IMR-90 (cell line): ENCODE results near the gene SLC2A14. TPM values are rescaled to one million over a fixed set of nuclear protein-coding genes. Genes with fewer than 3 reads are reported as not detected.

Experiments
- ATAC-seq: fragments of 200-7000 bp; cut with Tn5 transposase; 2 replicates; pipeline ENCODE4 v1.9.1; 2020; ENCODE audit warnings: low read depth, mild to moderate bottlenecking, moderate library complexity
- BruUV-seq: library from RNA; stranded (reverse); fragments of 400-500 nt; replicated peaks from 2 replicates; lab custom pipeline; 2021; lab: Mats Ljungman, UMichigan
- CTCF ChIA-PET: fragments of 300-600 bp; formaldehyde crosslinking; extraction: SDS; loops from one replicate; lab custom pipeline; 2021; ENCODE audit warnings: antibody characterized with exemption; lab: Yijun Ruan, JAX
- POLR2A ChIA-PET: fragments of 300-600 bp; sonication (Branson Sonifier 250); formaldehyde crosslinking; loops from one replicate; lab custom pipeline; 2022; ENCODE audit warnings: antibody characterized with exemption; ENCODE audit not compliant: unreplicated experiment; lab: Charles Lee
- DNase-seq: peaks from one replicate; pipeline ENCODE4 v3.0.0; 2013
- H2AFZ ChIP-seq: replicated peaks from 2 replicates; pipeline ENCODE3; 2013; ENCODE audit warnings: low read length, mild to moderate bottlenecking; ENCODE audit not compliant: poor library complexity
- H2AK5ac ChIP-seq: 2 replicates; pipeline ENCODE4 v1.6.1; 2013; ENCODE audit warnings: low read depth, low read length, inconsistent platforms
- H2AK9ac ChIP-seq: replicated peaks from 2 replicates; pipeline ENCODE3; 2013; ENCODE audit warnings: mild to moderate bottlenecking, low read depth, low read length, moderate library complexity; ENCODE audit not compliant: poor library complexity
- H2BK120ac ChIP-seq: 2 replicates; pipeline ENCODE4 v1.6.1; 2013; ENCODE audit warnings: low read depth, low read length, inconsistent platforms
- H2BK15ac ChIP-seq: 3 replicates; pipeline ENCODE4 v1.6.1; 2013; ENCODE audit warnings: low read depth, low read length, inconsistent platforms
- H2BK20ac ChIP-seq: 2 replicates; pipeline ENCODE4 v1.6.1; 2013; ENCODE audit warnings: low read depth, mild to moderate bottlenecking, inconsistent platforms, low read length, moderate library complexity
- H2BK5ac ChIP-seq: 2 replicates; pipeline ENCODE4 v1.6.1; 2013; ENCODE audit warnings: mild to moderate bottlenecking, low read depth, low read length, inconsistent platforms; ENCODE audit not compliant: poor library complexity, severe bottlenecking
- H3K14ac ChIP-seq: replicated peaks from 2 replicates; pipeline ENCODE4 v1.6.1; 2013; ENCODE audit warnings: low read depth, low read length, inconsistent platforms
- H3K18ac ChIP-seq: 2 replicates; pipeline ENCODE4 v1.6.1; 2013; ENCODE audit warnings: low read depth, low read length, control low read depth
- H3K23ac ChIP-seq: 2 replicates; pipeline ENCODE4 v1.6.1; 2013; ENCODE audit warnings: low read depth, low read length, inconsistent platforms
- H3K27ac ChIP-seq: 2 replicates; pipeline ENCODE4 v1.5.1; 2013; ENCODE audit warnings: mild to moderate bottlenecking, control low read depth, low read length; ENCODE audit not compliant: insufficient read depth
- H3K27me3 ChIP-seq: 2 replicates; pipeline ENCODE4 v1.6.1; 2013; ENCODE audit warnings: low read length; ENCODE audit not compliant: control insufficient read depth, insufficient read depth
- H3K36me3 ChIP-seq: 2 replicates; pipeline ENCODE4 v1.6.1; 2013; ENCODE audit warnings: low read length, mixed read lengths; ENCODE audit not compliant: control insufficient read depth, insufficient read depth
- H3K4ac ChIP-seq: 2 replicates; pipeline ENCODE4 v1.6.1; 2013; ENCODE audit warnings: low read depth, low read length, inconsistent platforms
- H3K4me1 ChIP-seq: 2 replicates; pipeline ENCODE4 v1.6.1; 2013; ENCODE audit warnings: low read length, mixed read lengths; ENCODE audit not compliant: control insufficient read depth, insufficient read depth
- H3K4me2 ChIP-seq: 2 replicates; pipeline ENCODE4 v1.6.1; 2013; ENCODE audit warnings: low read depth, mild to moderate bottlenecking, control low read depth, low read length, moderate library complexity
- H3K4me3 ChIP-seq: 2 replicates; pipeline ENCODE4 v1.5.1; 2013; ENCODE audit warnings: low read depth, mild to moderate bottlenecking, control low read depth, low read length, moderate library complexity; ENCODE audit not compliant: insufficient read depth
- H3K56ac ChIP-seq: 2 replicates; pipeline ENCODE4 v1.6.1; 2013; ENCODE audit warnings: low read length, inconsistent platforms; ENCODE audit not compliant: insufficient read depth; ENCODE audit errors: extremely low read depth
- H3K79me1 ChIP-seq, 2 experiments: 2 replicates each; pipeline ENCODE4 v1.6.1; 2013; ENCODE audit warnings: low read length in 2 of 2, inconsistent platforms in 1 of 2, low read depth in 1 of 2
- H3K9ac ChIP-seq: 2 replicates; pipeline ENCODE4 v1.6.1; 2013; ENCODE audit warnings: low read depth, low read length, control low read depth
- H3K9me1 ChIP-seq: 2 replicates; pipeline ENCODE4 v1.6.1; 2013; ENCODE audit warnings: low read length, inconsistent platforms; ENCODE audit not compliant: insufficient read depth
- H3K9me3 ChIP-seq: 2 replicates; pipeline ENCODE4 v1.6.1; 2013; ENCODE audit warnings: low read length; ENCODE audit not compliant: control insufficient read depth, insufficient read depth
- H4K20me1 ChIP-seq: 2 replicates; pipeline ENCODE4 v1.6.1; 2013; ENCODE audit warnings: low read length, inconsistent platforms; ENCODE audit not compliant: insufficient read depth
- H4K5ac ChIP-seq: 2 replicates; pipeline ENCODE4 v1.6.1; 2013; ENCODE audit warnings: mild to moderate bottlenecking, low read depth, low read length, control low read depth
- H4K8ac ChIP-seq, 2 experiments: 2 replicates each; pipeline ENCODE4 v1.6.1; 2013; ENCODE audit warnings: low read depth in 2 of 2, low read length in 2 of 2, control low read depth in 1 of 2, inconsistent platforms in 1 of 2
- H4K91ac ChIP-seq: 2 replicates; pipeline ENCODE4 v1.6.1; 2013; ENCODE audit warnings: low read depth, low read length, inconsistent platforms; ENCODE audit not compliant: insufficient read depth
- BHLHE40 ChIP-seq: fragments of 150-350 bp; IDR thresholded peaks from 2 replicates; pipeline ENCODE4 v1.6.1; 2016; ENCODE audit warnings: mild to moderate bottlenecking, low read depth, low read length
- CHD1 ChIP-seq: IDR thresholded peaks from 2 replicates; pipeline ENCODE4 v1.6.1; 2012; ENCODE audit warnings: low read depth, low read length, improper control_type of control experiment
- CTCF ChIP-seq: conservative IDR thresholded peaks from 2 replicates; pipeline ENCODE4 v1.5.1; 2012; ENCODE audit warnings: mild to moderate bottlenecking, low read depth, low read length, improper control_type of control experiment
- FOS ChIP-seq: fragments of 150-350 bp; IDR thresholded peaks from 2 replicates; pipeline ENCODE4 v1.6.1; 2016; ENCODE audit warnings: low read depth, low read length
- MAZ ChIP-seq: IDR thresholded peaks from 2 replicates; pipeline ENCODE4 v1.6.1; 2012; ENCODE audit warnings: low read depth, mild to moderate bottlenecking, low read length, improper control_type of control experiment, moderate library complexity, borderline replicate concordance
- POLR2A ChIP-seq: IDR thresholded peaks from 2 replicates; pipeline ENCODE4 v1.6.1; 2012; ENCODE audit warnings: mild to moderate bottlenecking, low read depth, low read length
- RAD21 ChIP-seq: IDR thresholded peaks from 2 replicates; pipeline ENCODE4 v1.6.1; 2012; ENCODE audit warnings: low read length, improper control_type of control experiment
- RCOR1 ChIP-seq: IDR thresholded peaks from 2 replicates; pipeline ENCODE4 v1.6.1; 2012; ENCODE audit warnings: mild to moderate bottlenecking, low read length, improper control_type of control experiment; ENCODE audit not compliant: insufficient replicate concordance
- RFX5 ChIP-seq: IDR thresholded peaks from 2 replicates; pipeline ENCODE4 v1.8.0; 2012; ENCODE audit warnings: low read depth, mild to moderate bottlenecking, low read length, moderate library complexity
- WGBS, 2 experiments: methylation state at CpG; one replicate each; pipeline versions ENCODE4 v1.1.5 to v1.1.7; 2013; ENCODE audit warnings: missing lambda C conversion rate in 2 of 2; ENCODE audit not compliant: insufficient read length in 1 of 2; ENCODE audit errors: extremely low coverage in 2 of 2; 5-methylcytosine and 5-hydroxymethylcytosine counted together
- dilution Hi-C: fragments of 300-500 bp; cut with HindIII; formaldehyde crosslinking; loops from one replicate; pipeline ENCODE4 v1.14.3; 2018; ENCODE audit warnings: low sequenced_read_pairs; ENCODE audit not compliant: unreplicated experiment
- in situ Hi-C: fragments of 300-500 bp; cut with MboI; formaldehyde crosslinking; loops from 3 replicates; pipeline ENCODE4 v1.14.3; 2019; ENCODE audit warnings: low sequenced_read_pairs, inconsistent platforms, mixed read lengths
- intact Hi-C: fragments of 100-400 bp; cut with micrococcal nuclease; formaldehyde crosslinking; loops from 2 replicates; pipeline ENCODE4 v1.10.0; 2022
- polyA plus RNA-seq, 3 experiments: library from polyadenylated mRNA; depleted of rRNA; stranded (reverse); fragments of >200 nt; gene quantifications; 2 replicates each; pipeline ENCODE4 v1.2.3, GENCODE V29; 2012; ENCODE audit warnings: low replicate concordance in 1 of 3
- total RNA-seq: library from RNA; depleted of rRNA; stranded (reverse); fragments of >200 nt; gene quantifications from 2 replicates; pipeline ENCODE4 v1.2.3, GENCODE V29; 2012
- TF ChIP-seq, protein P1 (sequence below): fragments of 150-350 bp; IDR thresholded peaks from 2 replicates; pipeline ENCODE4 v1.6.1; 2016; ENCODE audit warnings: low read depth, mild to moderate bottlenecking, low read length, moderate library complexity, borderline replicate concordance

SLC2A14 gene
- total and polyA plus RNA-seq, 2 of the 4 experiments (the other 2 are of a cell fraction) = 0.05 TPM; not detected in 1

DNA sequence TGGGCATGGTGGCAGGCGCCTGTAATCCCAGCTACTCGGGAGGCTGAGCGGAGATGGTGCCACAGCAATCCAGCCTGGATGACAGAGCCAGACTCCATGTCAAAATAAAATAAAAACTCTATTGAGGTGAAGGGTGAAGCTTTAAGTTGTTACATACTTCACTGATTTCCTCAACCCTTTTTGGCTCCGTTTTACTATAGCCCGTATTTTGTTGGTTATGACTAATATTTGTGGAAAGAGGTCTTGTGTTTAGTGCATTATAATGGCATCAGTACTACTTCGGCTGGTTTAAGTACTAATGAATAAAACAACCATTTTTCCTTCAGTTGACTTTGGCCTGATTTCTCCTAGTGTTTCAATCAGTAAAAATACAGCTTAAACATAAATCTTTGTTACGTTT lies 27.0 kb upstream of the SLC2A14 start:
- Histone ChIP-seq H3K9ac (no peak overlapping the region), H3K27me3 (no peaks in the 10 kb centered on the region), H2BK120ac (no peak overlapping the region), H3K23ac (no peak overlapping the region), H3K14ac (no peak overlapping the region), H3K27ac (no peak overlapping the region), H3K4me2 (no peak overlapping the region), H3K9me3 (no peaks in the 10 kb centered on the region), H3K9me1 (no peaks in the 10 kb centered on the region), H2BK15ac (no peak overlapping the region), H3K36me3 (no peaks in the 10 kb centered on the region), H4K8ac (no peak overlapping the region), H3K79me1 (no peaks in the 10 kb centered on the region), H4K20me1 (no peaks in the 10 kb centered on the region), H2BK20ac (no peak overlapping the region), H3K56ac (no peak overlapping the region), H4K5ac (no peak overlapping the region), H2AK9ac (no peak overlapping the region), H3K4ac (no peak overlapping the region), H3K4me3 (no peak overlapping the region), H2BK5ac (no peak overlapping the region), H3K4me1 (no peaks in the 10 kb centered on the region), H2AK5ac (no peak overlapping the region), H4K91ac (no peak overlapping the region), H3K18ac (no peak overlapping the region), H2AFZ (no peak overlapping the region)
- in situ Hi-C loops = no loop called here
- TF ChIP-seq, protein P1, sequence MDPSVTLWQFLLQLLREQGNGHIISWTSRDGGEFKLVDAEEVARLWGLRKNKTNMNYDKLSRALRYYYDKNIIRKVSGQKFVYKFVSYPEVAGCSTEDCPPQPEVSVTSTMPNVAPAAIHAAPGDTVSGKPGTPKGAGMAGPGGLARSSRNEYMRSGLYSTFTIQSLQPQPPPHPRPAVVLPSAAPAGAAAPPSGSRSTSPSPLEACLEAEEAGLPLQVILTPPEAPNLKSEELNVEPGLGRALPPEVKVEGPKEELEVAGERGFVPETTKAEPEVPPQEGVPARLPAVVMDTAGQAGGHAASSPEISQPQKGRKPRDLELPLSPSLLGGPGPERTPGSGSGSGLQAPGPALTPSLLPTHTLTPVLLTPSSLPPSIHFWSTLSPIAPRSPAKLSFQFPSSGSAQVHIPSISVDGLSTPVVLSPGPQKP = no peak
- TF ChIP-seq FOS (no peak), MAZ (no peak), RCOR1 (no peak), CTCF (no peak), RFX5 (no peak), POLR2A (no peak), BHLHE40 (no peak), CHD1 (no peak), RAD21 (no peak)
- intact Hi-C loops = no loop called here
- CTCF ChIA-PET = interaction anchor here (0.6 kb wide), 1 partner anchor 14 kb away, joined by 4 read pairs; no protein-coding TSS in a partner anchor
- BruUV-seq = no TSS peak
- WGBS, 2 experiments = no CpG with 5 or more reads among the region's 7 CpGs
- ATAC-seq = peak; percentile 74
- dilution Hi-C loops = no loop called here
- peak; percentile 76 for DNase-seq
- POLR2A ChIA-PET = no interaction called here
